Stimulated activated CD4-positive, alpha-beta T cell treated with anti-CD3 and anti-CD28 coated beads, Interleukin-4, amount 100 ng/mL, for 48 hours (primary cell): ENCODE data around the gene SECTM1.

Experiments
- DNase-seq, 2 donors: peaks; one replicate each; pipeline ENCODE4 v3.0.0-alpha.2; 2020; ENCODE audit warnings: low read depth in 2 of 2

SECTM1 gene

GRCh38 chr17:82299452-82299851, 34.1 kb downstream of the SECTM1 start:
- DNase-seq = no peak

- DNase-seq = no peak
Observed at GRCh38 chr17:82298538-82299421, 34.8 kb downstream of the SECTM1 start.

GRCh38 chr17:82297714-82298537, 35.6 kb downstream of the SECTM1 start:
- DNase-seq = peak; percentile 81 to 88

- peak; percentile 81 to 90 for DNase-seq
Observed at GRCh38 chr17:82297280-82297713, 36.3 kb downstream of the SECTM1 start.

- DNase-seq = no peak
Observed at GRCh38 chr17:82296511-82297279, 36.9 kb downstream of the SECTM1 start.

- DNase-seq = no peak
Observed at GRCh38 chr17:82295472-82295814, 38.1 kb downstream of the SECTM1 start.

GRCh38 chr17:82294064-82294773, 39.3 kb downstream of the SECTM1 start:
- no peak for DNase-seq

GRCh38 chr17:82292251-82293154, 41.1 kb downstream of the SECTM1 start:
- peak; percentile 84 to 91 for DNase-seq

GRCh38 chr17:82291582-82292250, 41.9 kb downstream of the SECTM1 start:
- no peak for DNase-seq

- DNase-seq = no peak
Observed at GRCh38 chr17:82287868-82288801, 45.4 kb downstream of the SECTM1 start.

- DNase-seq = no peak
Observed at GRCh38 chr17:82287013-82287867, 46.3 kb downstream of the SECTM1 start.

GRCh38 chr17:82285141-82285540, 48.4 kb downstream of the SECTM1 start:
- DNase-seq = no peak

GRCh38 chr17:82283208-82283749, 50.3 kb downstream of the SECTM1 start:
- DNase-seq = peak in 1 of 2 donors; percentile 53

GRCh38 chr17:82282239-82283207, 51.0 kb downstream of the SECTM1 start:
- DNase-seq = no peak

GRCh38 chr17:82281502-82282238, 51.9 kb downstream of the SECTM1 start:
- no peak for DNase-seq
